ENCODE measurements around the gene ZNRF4. TPM values are rescaled to one million over a fixed set of nuclear protein-coding genes. Genes with fewer than 3 reads are reported as not detected.

The ZNRF4 gene
- polyA plus RNA-seq, 1 donor: not detected

Other genes starting within 250 kb of the ZNRF4 start
- 36.5 TPM for gene PTPRS, start 114.6 kb upstream of the ZNRF4 start, polyA plus RNA-seq (ENCODE audit: insufficient read length)
- 1.0 TPM for gene TINCR, start 112.5 kb downstream of the ZNRF4 start, polyA plus RNA-seq (ENCODE audit: insufficient read length)
- gene SAFB2, start 167.4 kb downstream of the ZNRF4 start, polyA plus RNA-seq (ENCODE audit: insufficient read length): 46.4 TPM
- gene SAFB, start 167.7 kb downstream of the ZNRF4 start, polyA plus RNA-seq (ENCODE audit: insufficient read length): 92.1 TPM
- 93.6 TPM for gene MICOS13, start 225.1 kb downstream of the ZNRF4 start, polyA plus RNA-seq (ENCODE audit: insufficient read length)
- gene HSD11B1L, start 225.6 kb downstream of the ZNRF4 start, polyA plus RNA-seq (ENCODE audit: insufficient read length): 4.9 TPM
- gene RPL36, start 234.9 kb downstream of the ZNRF4 start, polyA plus RNA-seq (ENCODE audit: insufficient read length): 1,428 TPM

Measured in forelimb muscle (tissue), 1 donor.